Peyer's patch (tissue), 4 donors: ENCODE results near the gene RGS11.

Experiments used
- CTCF ChIP-seq, 6 experiments: fragments of 450-650 bp in 4 of 6; fragments of 200-600 bp in 2 of 6; sonication (generic) in 1 of 6; IDR thresholded peaks; one replicate each; pipeline ENCODE4 v1.5.1; 2017 to 2019; ENCODE audit warnings: antibody characterized with exemption in 6 of 6, mild to moderate bottlenecking in 3 of 6, moderate library complexity in 1 of 6
- POLR2A ChIP-seq, 2 donors: fragments of 450-650 bp; IDR thresholded peaks; one replicate each; pipeline ENCODE4 v1.5.1; 2017; ENCODE audit warnings: antibody characterized with exemption in 2 of 2, mild to moderate bottlenecking in 2 of 2, moderate library complexity in 2 of 2

DNA sequence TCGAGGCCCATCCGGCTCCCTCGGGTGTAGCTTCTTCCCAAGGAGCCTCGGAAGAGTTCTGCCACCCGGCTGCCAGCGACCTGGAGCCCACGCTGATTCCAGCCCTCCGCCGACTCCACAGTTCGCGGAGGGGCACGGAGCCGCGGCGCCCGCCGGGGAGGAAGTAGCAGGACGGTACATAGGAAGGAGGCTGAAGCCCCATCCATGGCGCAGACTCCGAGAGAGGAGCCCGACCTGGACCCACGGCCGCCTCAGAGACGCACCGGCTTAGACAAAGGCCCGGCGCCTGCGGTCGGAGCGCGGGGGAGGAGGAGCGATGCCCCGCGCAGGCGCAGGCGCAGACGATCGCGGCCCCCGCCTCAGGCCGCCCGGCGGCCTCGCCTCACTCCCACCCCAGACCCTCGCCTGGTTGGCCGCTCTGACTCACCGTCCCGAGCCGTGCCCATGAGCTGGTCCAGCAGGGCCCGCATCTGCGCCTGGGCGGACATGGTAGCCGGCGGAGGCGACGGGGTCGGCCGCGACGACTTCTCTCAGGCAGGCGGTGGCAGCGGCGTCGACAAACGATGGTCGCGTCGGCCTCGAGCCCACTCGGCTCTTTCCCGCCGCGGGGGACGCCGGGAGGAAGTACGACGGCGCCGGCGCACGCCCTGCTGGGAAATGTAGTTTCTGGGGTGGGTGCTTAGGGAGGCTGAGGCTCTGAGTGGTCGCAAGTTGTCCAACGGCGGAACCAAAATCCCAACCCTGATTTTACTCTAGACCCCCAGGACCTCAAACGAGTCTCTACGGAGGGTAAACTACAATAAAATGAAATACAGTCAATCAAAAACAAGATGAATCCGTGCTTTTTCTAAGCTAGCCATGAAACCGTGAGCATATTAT is 46.7 kb downstream of the RGS11 start, which contains the start of gene LUC7L:
- TF ChIP-seq POLR2A (IDR thresholded peaks at IDR 0.05) (peak; percentile 89 to 91), CTCF (IDR thresholded peaks at IDR 0.05) (peak in 1 of 6 experiments; percentile 10)
